OCI-LY7 (cell line): ENCODE data around the gene SPPL2A.

ENCODE experiments used
- EZH2phosphoT487 ChIP-seq: fragments of 200-600 bp; sonication (generic); IDR thresholded peaks from 2 replicates; pipeline ENCODE4 v1.6.1; 2018; ENCODE audit warnings: low read depth, borderline replicate concordance, mild to moderate bottlenecking, mixed run types, antibody characterized with exemption, low read length, moderate library complexity, mixed read lengths
- TF ChIP-seq, protein P1 (sequence below): fragments of 200-600 bp; sonication (generic); conservative IDR thresholded peaks from 2 replicates; pipeline ENCODE4 v1.5.1; 2014; ENCODE audit warnings: mild to moderate bottlenecking, antibody characterized with exemption, low read length, moderate library complexity, mixed read lengths

DNA sequence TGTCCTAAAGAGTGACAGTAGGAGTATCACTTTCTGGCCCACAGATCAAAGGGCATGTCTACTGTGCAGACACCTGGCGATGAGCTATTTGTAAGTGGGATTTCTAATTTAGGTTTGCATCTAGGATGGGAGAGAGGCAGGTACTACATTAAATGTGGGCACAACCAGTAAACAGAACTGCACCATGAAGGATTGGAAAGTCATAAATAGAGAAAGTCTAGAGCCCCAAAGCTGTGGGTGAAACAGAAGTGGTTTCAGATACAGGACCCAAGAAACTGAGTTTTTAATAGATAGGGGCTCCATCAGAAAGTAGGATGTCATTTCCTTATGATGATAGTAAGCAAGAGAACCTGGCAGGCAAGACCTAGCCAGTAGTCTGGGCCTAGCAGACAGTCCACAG is 35.2 kb upstream of the SPPL2A start:
- TF ChIP-seq, protein P1, sequence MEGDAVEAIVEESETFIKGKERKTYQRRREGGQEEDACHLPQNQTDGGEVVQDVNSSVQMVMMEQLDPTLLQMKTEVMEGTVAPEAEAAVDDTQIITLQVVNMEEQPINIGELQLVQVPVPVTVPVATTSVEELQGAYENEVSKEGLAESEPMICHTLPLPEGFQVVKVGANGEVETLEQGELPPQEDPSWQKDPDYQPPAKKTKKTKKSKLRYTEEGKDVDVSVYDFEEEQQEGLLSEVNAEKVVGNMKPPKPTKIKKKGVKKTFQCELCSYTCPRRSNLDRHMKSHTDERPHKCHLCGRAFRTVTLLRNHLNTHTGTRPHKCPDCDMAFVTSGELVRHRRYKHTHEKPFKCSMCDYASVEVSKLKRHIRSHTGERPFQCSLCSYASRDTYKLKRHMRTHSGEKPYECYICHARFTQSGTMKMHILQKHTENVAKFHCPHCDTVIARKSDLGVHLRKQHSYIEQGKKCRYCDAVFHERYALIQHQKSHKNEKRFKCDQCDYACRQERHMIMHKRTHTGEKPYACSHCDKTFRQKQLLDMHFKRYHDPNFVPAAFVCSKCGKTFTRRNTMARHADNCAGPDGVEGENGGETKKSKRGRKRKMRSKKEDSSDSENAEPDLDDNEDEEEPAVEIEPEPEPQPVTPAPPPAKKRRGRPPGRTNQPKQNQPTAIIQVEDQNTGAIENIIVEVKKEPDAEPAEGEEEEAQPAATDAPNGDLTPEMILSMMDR = no peak
- no peak for TF ChIP-seq EZH2phosphoT487
